ENCODE data around the gene MSTN. TPM values are rescaled to one million over a fixed set of nuclear protein-coding genes. Genes with fewer than 3 reads are reported as not detected.
"Not testable (repeated sequence)": the region's sequence is repeated elsewhere in the genome, so short reads cannot be mapped to it uniquely, and the experiment has no call there.

The MSTN gene
- total RNA-seq, 1 donor from 2014 or later: not detected

- Mint-ChIP-seq H3K27ac (ENCODE audit: unreplicated experiment) (no peak overlapping the region), H3K27me3 (ENCODE audit: unreplicated experiment) (no peaks in the 10 kb centered on the region), H3K4me3 (ENCODE audit: unreplicated experiment) (no peak overlapping the region), H3K4me1 (ENCODE audit: low read depth, unreplicated experiment) (no peaks in the 10 kb centered on the region), H3K9me3 (ENCODE audit: unreplicated experiment) (no peaks in the 10 kb centered on the region), H3K36me3 (ENCODE audit: unreplicated experiment) (no peaks in the 10 kb centered on the region)
- TF ChIP-seq CTCF (IDR thresholded peaks at IDR 0.05; ENCODE audit: partially characterized antibody, unreplicated experiment): no peak
- no peak for DNase-seq
Measured at GRCh38 chr2:190031969-190032618, 30.4 kb downstream of the MSTN start.

- no peak for DNase-seq
Measured at GRCh38 chr2:190023860-190024259, 38.7 kb downstream of the MSTN start.

GRCh38 chr2:190020720-190021119 lies 41.8 kb downstream of the MSTN start:
- no peak for DNase-seq
- TF ChIP-seq CTCF (IDR thresholded peaks at IDR 0.05; ENCODE audit: partially characterized antibody, unreplicated experiment): no peak
- H3K4me1 Mint-ChIP-seq (ENCODE audit: low read depth, unreplicated experiment): no peaks in the 10 kb centered on the region
- H3K4me3 Mint-ChIP-seq (ENCODE audit: unreplicated experiment): no peak overlapping the region
- H3K27ac Mint-ChIP-seq (ENCODE audit: unreplicated experiment): no peak overlapping the region
- peaks cover 2% of the 10 kb centered on the region for H3K9me3 Mint-ChIP-seq (ENCODE audit: unreplicated experiment)
- H3K27me3 Mint-ChIP-seq (ENCODE audit: unreplicated experiment): no peaks in the 10 kb centered on the region
- peaks cover 9% of the 10 kb centered on the region for H3K36me3 Mint-ChIP-seq (ENCODE audit: unreplicated experiment)

More at GRCh38 chr2:190023860-190024259, 38.7 kb downstream of the MSTN start:
- Mint-ChIP-seq H3K36me3 (ENCODE audit: unreplicated experiment) (no peaks in the 10 kb centered on the region), H3K4me1 (ENCODE audit: low read depth, unreplicated experiment) (no peaks in the 10 kb centered on the region), H3K4me3 (ENCODE audit: unreplicated experiment) (no peak overlapping the region), H3K9me3 (ENCODE audit: unreplicated experiment) (no peaks in the 10 kb centered on the region), H3K27me3 (ENCODE audit: unreplicated experiment) (no peaks in the 10 kb centered on the region), H3K27ac (ENCODE audit: unreplicated experiment) (no peak overlapping the region)
- TF ChIP-seq CTCF (IDR thresholded peaks at IDR 0.05; ENCODE audit: partially characterized antibody, unreplicated experiment): peak; percentile 57

- TF ChIP-seq CTCF (IDR thresholded peaks at IDR 0.05; ENCODE audit: partially characterized antibody, unreplicated experiment): no peak
- H3K27ac Mint-ChIP-seq (ENCODE audit: unreplicated experiment): no peak overlapping the region
- no peaks in the 10 kb centered on the region for H3K27me3 Mint-ChIP-seq (ENCODE audit: unreplicated experiment)
- no peak for DNase-seq
- H3K9me3 Mint-ChIP-seq (ENCODE audit: unreplicated experiment): peaks cover 6% of the 10 kb centered on the region
- H3K4me1 Mint-ChIP-seq (ENCODE audit: low read depth, unreplicated experiment): no peaks in the 10 kb centered on the region
- H3K4me3 Mint-ChIP-seq (ENCODE audit: unreplicated experiment): no peak overlapping the region
- H3K36me3 Mint-ChIP-seq (ENCODE audit: unreplicated experiment): peaks cover 19% of the 10 kb centered on the region
Measured at GRCh38 chr2:190017837-190018236, 44.7 kb downstream of the MSTN start.

GRCh38 chr2:190015969-190016368 lies 46.6 kb downstream of the MSTN start:
- H3K27ac Mint-ChIP-seq (ENCODE audit: unreplicated experiment); H3K27me3 Mint-ChIP-seq (ENCODE audit: unreplicated experiment); DNase-seq; H3K9me3 Mint-ChIP-seq (ENCODE audit: unreplicated experiment); H3K4me3 Mint-ChIP-seq (ENCODE audit: unreplicated experiment); H3K4me1 Mint-ChIP-seq (ENCODE audit: low read depth, unreplicated experiment): not testable (repeated sequence)
- H3K36me3 Mint-ChIP-seq (ENCODE audit: unreplicated experiment): peaks cover 19% of the 10 kb centered on the region

Data from glutamatergic neuron (in vitro differentiated cells).